Effector memory CD8-positive, alpha-beta T cell (primary cell): ENCODE results near the gene CUBN.

Experiments used
- ATAC-seq: fragments of 150-1000 bp; cut with Tn5 transposase; replicated peaks from 2 replicates; pipeline ENCODE4 v1.10.0; 2021; ENCODE audit warnings: mild to moderate bottlenecking, moderate library complexity
- DNase-seq, 3 experiments: peaks; one replicate each; pipeline ENCODE4 v3.0.0; 2021
- H3K27ac Mint-ChIP-seq, 2 donors: one replicate each; pipeline ENCODE4 v1.8.0; 2022; ENCODE audit warnings: mild to moderate bottlenecking in 2 of 2, mixed read lengths in 2 of 2, moderate library complexity in 2 of 2
- H3K27me3 Mint-ChIP-seq, 2 donors: one replicate each; pipeline ENCODE4 v1.8.0; 2022; ENCODE audit warnings: mixed read lengths in 2 of 2
- H3K36me3 Mint-ChIP-seq: one replicate; pipeline ENCODE4 v1.8.0; 2022; ENCODE audit warnings: mild to moderate bottlenecking, moderate library complexity, mixed read lengths; ENCODE audit not compliant: insufficient read depth
- H3K4me1 Mint-ChIP-seq, 2 donors: one replicate each; pipeline ENCODE4 v1.8.0; 2022; ENCODE audit warnings: low read depth in 2 of 2, mixed read lengths in 2 of 2
- H3K4me3 Mint-ChIP-seq, 2 donors: one replicate each; pipeline ENCODE4 v1.8.0; 2022; ENCODE audit warnings: mild to moderate bottlenecking in 2 of 2, mixed read lengths in 2 of 2, moderate library complexity in 2 of 2
- H3K9me3 Mint-ChIP-seq, 2 donors: one replicate each; pipeline ENCODE4 v1.8.0; 2022; ENCODE audit warnings: mixed read lengths in 2 of 2

Gene CUBN

DNA sequence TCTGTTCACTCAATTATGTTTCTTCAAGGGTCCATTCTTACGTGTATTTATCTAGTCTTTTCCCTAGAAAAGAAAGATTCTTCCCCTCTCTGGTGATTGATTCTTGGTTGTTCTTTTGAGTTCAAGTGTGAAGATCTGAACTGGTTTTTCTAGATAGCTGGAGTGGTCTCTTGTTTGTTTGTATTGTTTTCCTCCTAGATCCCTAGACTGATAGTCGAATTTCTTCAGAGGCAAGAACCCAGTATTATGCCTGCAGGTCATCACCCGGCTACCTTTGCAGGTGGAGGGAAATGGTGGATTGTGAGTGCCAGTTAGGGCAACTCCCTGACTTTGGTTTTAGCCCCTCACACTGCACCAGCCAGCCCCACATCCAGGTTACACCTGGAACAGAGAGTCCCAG is 310.2 kb downstream of the CUBN start:
- peaks cover 5 to 10% of the 10 kb centered on the region in 2 donors for H3K9me3 Mint-ChIP-seq
- H3K27me3 Mint-ChIP-seq = no peaks in the 10 kb centered on the region
- peaks cover 27% of the 10 kb centered on the region in 2 donors for H3K4me1 Mint-ChIP-seq
- H3K4me3 Mint-ChIP-seq = no peak overlapping the region
- DNase-seq (no peak), ATAC-seq (no peak)
- no peak overlapping the region for H3K27ac Mint-ChIP-seq
- H3K36me3 Mint-ChIP-seq = peaks cover 14% of the 10 kb centered on the region

DNA sequence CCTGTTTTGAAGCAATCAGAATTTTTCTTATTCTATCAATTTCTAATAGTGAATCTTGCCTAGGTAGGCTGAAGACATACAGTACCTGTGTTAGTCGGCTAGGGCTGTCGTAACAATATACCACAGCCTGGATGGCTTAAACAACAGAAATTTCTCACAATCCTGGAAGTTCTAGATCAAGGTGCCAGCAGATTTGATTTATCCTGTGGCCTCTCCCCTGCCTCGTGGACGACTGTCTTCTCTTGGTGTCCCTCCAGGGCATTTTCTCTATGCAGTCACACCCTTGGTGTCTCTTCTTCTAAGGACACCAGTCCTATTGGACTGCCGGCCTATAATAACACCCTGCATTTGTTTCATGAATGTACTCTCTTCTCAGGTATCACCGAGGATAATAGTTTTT is 310.6 kb downstream of the CUBN start:
- peaks cover 5 to 10% of the 10 kb centered on the region in 2 donors for H3K9me3 Mint-ChIP-seq
- H3K4me1 Mint-ChIP-seq = peaks cover 27 to 28% of the 10 kb centered on the region in 2 donors
- DNase-seq (no peak), ATAC-seq (no peak)
- H3K27ac Mint-ChIP-seq = no peak overlapping the region
- H3K36me3 Mint-ChIP-seq = peaks cover 14% of the 10 kb centered on the region
- no peak overlapping the region for H3K4me3 Mint-ChIP-seq
- no peaks in the 10 kb centered on the region for H3K27me3 Mint-ChIP-seq

DNA sequence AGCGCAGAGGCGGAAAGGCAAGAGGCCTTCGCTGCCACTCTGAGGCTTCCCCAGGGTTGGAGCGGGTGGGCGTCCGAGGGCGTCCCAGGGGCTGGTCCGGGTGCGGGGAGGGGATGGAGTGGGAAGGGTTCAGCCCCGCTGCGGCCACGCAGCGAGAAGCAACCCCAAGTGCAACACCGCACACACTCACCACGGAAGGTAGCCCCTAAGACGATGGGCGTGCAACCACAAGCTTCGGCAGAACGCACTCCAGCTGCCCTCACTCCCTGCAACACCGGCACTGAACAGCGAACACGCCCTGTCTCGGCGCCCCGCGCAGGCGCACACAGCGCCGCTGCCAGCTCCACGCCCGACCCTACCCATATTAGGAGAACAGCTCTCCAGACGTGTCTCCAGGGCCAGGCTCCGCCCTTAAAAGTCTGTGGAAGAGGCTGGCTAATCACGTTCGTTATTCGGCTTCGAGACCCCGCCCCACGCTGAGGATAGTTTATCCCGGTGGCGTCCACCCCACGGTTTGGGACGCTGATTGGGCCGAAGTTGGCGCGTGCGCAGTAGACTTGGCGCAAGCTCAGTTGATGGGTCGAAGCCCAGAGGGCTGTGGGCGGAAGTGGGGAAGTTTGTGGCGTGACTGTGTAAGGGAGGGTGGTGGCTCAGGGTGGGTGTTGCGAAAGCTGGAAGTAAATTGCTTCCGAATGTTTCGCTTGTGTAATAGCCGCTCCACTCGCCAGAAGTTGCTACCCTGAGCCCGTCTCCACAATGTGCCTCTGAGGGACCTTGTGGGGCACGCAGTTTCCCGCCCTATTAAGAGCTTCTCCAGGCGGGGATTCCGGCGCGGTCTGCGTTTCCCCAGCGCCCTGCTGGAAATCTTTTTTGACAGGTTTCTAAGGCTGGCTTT is 312.2 kb downstream of the CUBN start, which contains the start of gene RSU1:
TSS of gene RSU1 (minus strand) at position 300 of the 895 bp plus-strand sequence. CDS start 343 bp downstream, outside the sequence.
- H3K4me3 Mint-ChIP-seq = peak within 1 kb of the TSS; percentile 85 to 88
- H3K27ac Mint-ChIP-seq = peak within 1 kb of the TSS; percentile 88 to 92
- H3K9me3 Mint-ChIP-seq = peaks cover 5 to 7% of the 10 kb centered on the region in 2 donors

DNA sequence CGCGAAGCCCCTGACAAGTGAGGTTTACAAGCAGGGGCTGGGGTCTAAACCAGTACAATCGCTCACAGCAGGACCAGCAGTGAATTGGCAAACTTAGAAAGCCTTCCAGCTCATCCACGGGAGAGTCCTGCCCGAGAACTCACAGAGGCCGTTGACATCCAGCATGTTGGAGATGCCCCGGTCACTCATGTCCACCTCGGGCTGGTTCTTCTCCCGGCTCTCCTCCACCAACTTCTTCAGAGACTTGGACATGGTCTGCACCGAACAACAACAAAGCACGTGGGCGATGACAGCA is 312.8 kb downstream of the CUBN start:
- DNase-seq (no peak), ATAC-seq (no peak)
- peaks cover 29 to 38% of the 10 kb centered on the region in 2 donors for H3K4me1 Mint-ChIP-seq
- peaks cover 0 to under 1% of the 10 kb centered on the region in 2 donors for H3K9me3 Mint-ChIP-seq
- H3K27ac Mint-ChIP-seq = peak overlapping the region; percentile 88 to 92
- H3K4me3 Mint-ChIP-seq = peak overlapping the region; percentile 85 to 88
- H3K36me3 Mint-ChIP-seq = peaks cover 14% of the 10 kb centered on the region
- H3K27me3 Mint-ChIP-seq = no peaks in the 10 kb centered on the region

More for the DNA sequence above, 312.2 kb downstream of the CUBN start, which contains the start of gene RSU1:
- peak; percentile 93 for ATAC-seq
- Mint-ChIP-seq H3K4me1 (peaks cover 27 to 36% of the 10 kb centered on the region in 2 donors), H3K27me3 (no peaks in the 10 kb centered on the region), H3K36me3 (peaks cover 14% of the 10 kb centered on the region)
- DNase-seq = peak; percentile 100

DNA sequence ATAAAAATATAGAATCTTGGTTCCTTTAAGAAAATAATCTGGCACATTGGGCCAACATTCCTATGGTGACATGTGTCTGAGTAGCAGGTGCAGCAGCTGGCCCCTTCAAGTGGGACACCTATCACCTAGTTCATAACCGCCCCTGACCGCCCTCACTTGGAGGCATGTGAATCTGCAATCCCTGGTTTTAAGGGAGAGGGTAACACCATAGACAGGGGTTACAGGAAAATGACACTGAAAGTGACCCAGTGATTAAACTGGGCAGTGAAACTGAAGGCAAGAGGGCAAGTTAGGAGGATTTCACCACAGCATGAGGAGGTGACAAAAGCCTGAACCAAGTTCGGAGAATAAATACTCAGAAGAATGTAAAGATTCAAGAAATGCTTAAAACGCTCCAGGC is 313.4 kb downstream of the CUBN start:
- Mint-ChIP-seq H3K27ac (peak overlapping the region in 1 of 2 donors; percentile 65), H3K4me3 (peak overlapping the region; percentile 85 to 88), H3K27me3 (no peaks in the 10 kb centered on the region), H3K9me3 (no peaks in the 10 kb centered on the region), H3K36me3 (peaks cover 16% of the 10 kb centered on the region), H3K4me1 (peaks cover 32 to 40% of the 10 kb centered on the region in 2 donors)
- ATAC-seq = no peak
- DNase-seq = no peak

DNA sequence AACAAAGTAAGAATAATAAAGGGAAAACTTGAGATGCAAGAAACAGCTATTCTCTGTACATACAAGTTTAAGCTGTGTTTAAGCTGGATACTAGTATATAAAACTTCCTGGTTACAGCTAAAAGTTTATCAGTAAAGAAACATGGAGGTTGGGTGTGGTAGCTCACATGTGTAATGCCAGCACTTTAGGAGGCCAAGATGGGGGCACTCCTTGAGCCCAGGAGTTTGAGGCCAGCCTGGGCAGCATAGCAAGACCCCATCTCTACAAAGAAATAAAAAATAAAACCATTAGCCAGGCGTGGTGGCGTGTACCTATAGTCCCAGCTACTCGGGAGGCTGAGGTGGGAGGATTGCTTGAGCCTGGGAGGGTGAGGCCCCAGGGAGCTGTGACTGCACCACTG is 315.6 kb downstream of the CUBN start:
- Mint-ChIP-seq H3K4me3 (no peak overlapping the region), H3K27ac (peak overlapping the region in 1 of 2 donors; percentile 60), H3K36me3 (peaks cover 22% of the 10 kb centered on the region), H3K9me3 (no peaks in the 10 kb centered on the region), H3K4me1 (peaks cover 37 to 40% of the 10 kb centered on the region in 2 donors), H3K27me3 (no peaks in the 10 kb centered on the region)
- ATAC-seq (no peak), DNase-seq (no peak)

DNA sequence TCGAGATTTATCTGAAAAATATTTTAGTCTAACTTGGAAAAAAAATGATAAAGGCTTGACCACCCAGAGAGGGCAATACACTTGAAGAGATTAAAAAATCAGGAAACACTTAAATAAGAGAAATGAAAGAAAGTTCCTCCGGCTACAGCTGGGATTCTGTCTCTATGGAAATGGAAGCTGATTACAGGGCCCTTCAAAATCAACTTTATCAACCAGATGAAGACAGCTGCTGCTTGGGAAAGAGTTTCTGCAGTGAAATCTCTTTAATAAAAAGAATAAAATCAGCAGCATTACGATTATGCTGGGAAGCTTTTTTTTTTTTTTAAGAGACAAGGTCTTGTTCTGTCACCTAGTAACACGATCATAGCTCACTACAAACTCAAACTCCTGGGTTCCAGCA is 316.9 kb downstream of the CUBN start:
- no peak for DNase-seq
- Mint-ChIP-seq H3K27ac (peak overlapping the region in 1 of 2 donors; percentile 27), H3K9me3 (no peaks in the 10 kb centered on the region), H3K4me3 (no peak overlapping the region), H3K27me3 (no peaks in the 10 kb centered on the region), H3K4me1 (peaks cover 33 to 39% of the 10 kb centered on the region in 2 donors), H3K36me3 (peaks cover 25% of the 10 kb centered on the region)
- ATAC-seq = no peak

DNA sequence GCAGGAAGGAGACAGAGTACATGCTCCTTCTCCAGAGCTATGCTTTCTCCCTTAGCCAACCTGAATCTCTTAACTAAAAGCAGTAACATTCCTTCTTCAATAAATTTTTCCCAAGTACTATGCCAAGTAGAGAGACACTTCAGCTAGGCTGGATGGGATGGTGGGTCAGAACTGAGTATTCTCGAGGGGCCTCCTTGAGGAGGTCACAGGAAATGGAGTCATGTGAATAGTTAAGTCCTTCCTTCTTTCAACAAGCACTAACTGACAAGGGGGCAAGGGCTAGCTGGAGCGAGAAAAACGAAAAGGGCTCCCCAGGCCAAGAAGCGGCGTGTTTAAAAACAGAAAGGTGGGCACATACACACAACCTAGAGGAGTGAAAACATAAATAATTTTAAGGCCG is 317.8 kb downstream of the CUBN start:
- no peak for DNase-seq
- Mint-ChIP-seq H3K4me1 (peaks cover 31 to 34% of the 10 kb centered on the region in 2 donors), H3K27ac (peak overlapping the region in 1 of 2 donors; percentile 73), H3K4me3 (no peak overlapping the region), H3K36me3 (peaks cover 18% of the 10 kb centered on the region), H3K9me3 (no peaks in the 10 kb centered on the region), H3K27me3 (no peaks in the 10 kb centered on the region)
- no peak for ATAC-seq

DNA sequence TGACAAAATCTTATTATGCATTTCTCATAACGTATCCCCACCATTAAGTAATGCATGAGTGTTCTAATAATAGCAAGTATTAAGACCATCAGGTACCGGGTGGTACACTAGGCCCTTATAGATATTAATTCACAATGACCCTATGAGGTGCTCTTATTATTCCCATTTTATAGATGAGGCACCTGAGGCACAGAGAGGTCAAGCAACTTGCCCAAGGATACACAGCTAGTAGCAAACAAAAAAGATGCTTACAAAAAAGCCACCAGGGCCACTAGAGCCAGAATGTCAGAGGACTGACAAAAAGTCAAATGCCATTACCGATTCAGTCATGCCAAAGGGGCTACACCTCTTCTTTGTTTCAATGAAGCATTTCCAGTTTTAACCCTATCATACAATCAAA is 318.3 kb downstream of the CUBN start:
- peaks cover 31% of the 10 kb centered on the region in 2 donors for H3K4me1 Mint-ChIP-seq
- no peaks in the 10 kb centered on the region for H3K27me3 Mint-ChIP-seq

DNA sequence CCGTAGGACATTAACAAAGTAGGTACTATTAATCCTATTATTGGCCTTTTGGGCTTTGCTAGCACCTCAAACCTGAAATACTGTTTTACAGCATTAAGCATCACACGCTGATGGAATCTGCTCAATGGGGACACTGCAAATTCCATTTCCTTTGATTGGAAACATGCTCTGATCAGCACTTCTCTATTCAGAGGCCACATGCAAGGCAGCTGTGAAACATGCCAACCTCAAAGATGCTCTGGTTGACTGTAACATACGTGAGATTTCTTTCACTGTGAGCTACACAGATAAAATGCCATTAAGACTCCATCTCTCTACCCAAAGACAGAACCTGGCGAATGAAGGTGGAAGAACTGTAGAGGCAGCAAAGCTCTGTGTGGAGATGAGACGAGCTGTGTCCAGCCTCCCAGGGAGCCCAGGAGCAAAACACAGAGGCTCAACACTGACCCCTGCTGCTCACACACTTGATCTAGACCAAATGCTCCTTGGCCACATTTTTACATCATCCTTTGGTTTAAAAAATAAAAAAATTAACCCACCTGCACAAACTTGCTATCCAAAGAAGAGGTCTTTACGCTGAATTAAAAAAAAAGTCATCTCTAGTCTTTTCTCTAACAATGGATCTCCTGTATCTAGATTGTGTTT is 320.4 kb downstream of the CUBN start:
- DNase-seq (peak; percentile 27 to 40 (median 39)), ATAC-seq (peak; percentile 78)
- no peak overlapping the region for H3K4me3 Mint-ChIP-seq
- no peaks in the 10 kb centered on the region for H3K9me3 Mint-ChIP-seq
- peak overlapping the region in 1 of 2 donors; percentile 55 for H3K27ac Mint-ChIP-seq
- H3K36me3 Mint-ChIP-seq = peaks cover 19% of the 10 kb centered on the region
- H3K4me1 Mint-ChIP-seq = peaks cover 14 to 15% of the 10 kb centered on the region in 2 donors
- H3K27me3 Mint-ChIP-seq = no peaks in the 10 kb centered on the region

More for the DNA sequence above, 318.3 kb downstream of the CUBN start:
- H3K4me3 Mint-ChIP-seq = no peak overlapping the region
- no peak for DNase-seq
- no peak for ATAC-seq
- H3K36me3 Mint-ChIP-seq = peaks cover 18% of the 10 kb centered on the region
- H3K9me3 Mint-ChIP-seq = no peaks in the 10 kb centered on the region
- peak overlapping the region in 1 of 2 donors; percentile 73 for H3K27ac Mint-ChIP-seq

DNA sequence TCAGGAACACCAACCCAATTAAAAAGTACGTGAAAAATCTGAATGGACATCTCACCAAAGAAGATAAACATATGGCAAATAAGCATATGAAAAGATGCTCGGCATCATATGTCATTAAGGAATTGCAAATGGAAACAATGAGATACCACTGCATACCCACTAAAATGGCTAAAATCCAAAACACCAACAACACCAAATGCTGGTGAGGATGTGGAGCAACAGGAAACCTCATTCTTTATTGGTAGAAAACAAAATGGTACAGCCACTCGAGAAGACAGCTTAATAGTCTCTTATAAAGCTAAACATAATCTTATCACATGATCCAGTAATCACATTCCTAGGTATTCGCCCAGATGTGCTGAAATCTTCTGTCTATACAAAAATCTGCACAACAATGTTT is 325.5 kb downstream of the CUBN start:
- H3K9me3 Mint-ChIP-seq = no peaks in the 10 kb centered on the region
- DNase-seq (no peak), ATAC-seq (no peak)
- no peak overlapping the region for H3K27ac Mint-ChIP-seq
- peaks cover 20 to 41% of the 10 kb centered on the region in 2 donors for H3K4me1 Mint-ChIP-seq
- H3K4me3 Mint-ChIP-seq = no peak overlapping the region
- peaks cover 11% of the 10 kb centered on the region for H3K36me3 Mint-ChIP-seq
- no peaks in the 10 kb centered on the region for H3K27me3 Mint-ChIP-seq

DNA sequence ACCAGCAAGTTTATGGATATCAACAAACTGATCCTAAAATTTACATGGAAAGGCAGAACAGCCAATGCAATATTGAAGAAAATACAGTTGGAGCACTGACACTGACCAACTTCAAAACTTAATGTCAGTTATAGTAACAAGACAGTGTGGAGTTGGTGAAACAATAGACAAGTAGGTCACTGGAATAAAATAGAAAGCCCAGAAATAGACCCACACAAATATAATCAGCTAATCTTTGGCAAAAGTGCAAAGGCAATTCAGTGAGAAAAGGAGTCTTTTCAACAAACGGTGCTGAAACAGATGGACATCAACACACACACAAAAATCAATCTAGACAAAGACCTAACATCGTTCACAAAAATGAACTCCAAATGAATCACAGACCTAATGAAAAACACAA is 326.1 kb downstream of the CUBN start:
- Mint-ChIP-seq H3K4me1 (peaks cover 20 to 48% of the 10 kb centered on the region in 2 donors), H3K9me3 (no peaks in the 10 kb centered on the region)

DNA sequence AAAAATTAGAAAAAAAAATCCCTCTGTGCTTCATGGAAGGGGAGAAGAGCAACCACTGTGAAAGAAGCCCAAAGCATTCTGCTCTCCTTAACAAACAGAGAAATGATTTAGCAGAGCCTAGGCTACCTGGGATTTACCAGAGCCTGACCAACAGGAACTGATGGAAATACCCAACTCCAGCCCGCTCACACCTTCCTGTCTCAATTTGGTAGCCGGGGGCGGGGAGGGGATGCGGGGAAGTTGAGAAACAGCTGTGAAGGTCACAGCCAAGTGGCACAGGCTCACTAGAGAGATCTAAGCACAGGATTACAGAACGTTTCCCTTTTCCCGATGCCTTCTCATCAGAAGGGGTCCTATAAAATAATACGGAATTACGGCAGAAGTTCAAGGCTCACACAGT is 330.0 kb downstream of the CUBN start:
- H3K4me1 Mint-ChIP-seq = peaks cover 33 to 60% of the 10 kb centered on the region in 2 donors
- H3K4me3 Mint-ChIP-seq = no peak overlapping the region
- peaks cover 5% of the 10 kb centered on the region for H3K36me3 Mint-ChIP-seq
- H3K9me3 Mint-ChIP-seq = no peaks in the 10 kb centered on the region
- H3K27ac Mint-ChIP-seq = peak overlapping the region in 1 of 2 donors; percentile 46
- no peaks in the 10 kb centered on the region for H3K27me3 Mint-ChIP-seq
- ATAC-seq (no peak), DNase-seq (no peak)

More for the DNA sequence above, 326.1 kb downstream of the CUBN start:
- Mint-ChIP-seq H3K36me3 (peaks cover 13% of the 10 kb centered on the region), H3K27ac (no peak overlapping the region), H3K4me3 (no peak overlapping the region), H3K27me3 (no peaks in the 10 kb centered on the region)
- ATAC-seq = no peak
- DNase-seq = no peak
